K562 (cell line): ENCODE measurements around the gene CST5. TPM values are rescaled to one million over a fixed set of nuclear protein-coding genes. Genes with fewer than 3 reads are reported as not detected.

Experiments used
- ATAC-seq: fragments of 200-7000 bp; cut with Tn5 transposase; 3 replicates; pipeline ENCODE4 v1.9.1; 2020; ENCODE audit warnings: moderate library complexity
- BruUV-seq: library from RNA; stranded (reverse); fragments of 400-500 nt; replicated peaks from 2 replicates; lab custom pipeline; 2021; lab: Mats Ljungman, UMichigan
- CTCF ChIA-PET: fragments of 300-600 bp; formaldehyde crosslinking; extraction: SDS; loops from one replicate; lab custom pipeline; 2021; ENCODE audit warnings: low intra/inter-chr PET ratio; lab: Yijun Ruan, JAX
- POLR2A ChIA-PET: fragments of 300-600, 350-650 bp; sonication (Branson Sonifier 250); formaldehyde crosslinking; extraction: SDS; loops from one replicate; lab custom pipeline; 2021; ENCODE audit warnings: antibody characterized with exemption, inconsistent platforms; lab: Yijun Ruan, JAX
- DNase-seq, 4 experiments: peaks; one replicate each; pipeline versions ENCODE4 v3.0.0 to v3.0.0-alpha.2; 2011 to 2018; ENCODE audit warnings: low spot score in 3 of 4, mixed read lengths in 3 of 4; ENCODE audit errors: extremely low read depth in 1 of 4
- FAIRE-seq: peaks from 2 replicates; lab custom pipeline; 2011; peaks lifted over from hg19 to GRCh38; lab: Jason Lieb, UNC
- H2AFZ ChIP-seq: 2 replicates; pipeline ENCODE4 v1.6.0; 2011; ENCODE audit warnings: low read depth, low read length, control low read depth, inconsistent platforms
- H3K27ac ChIP-seq: fragments of 200-600 bp; 3 replicates; pipeline ENCODE4 v1.8.0; 2011; ENCODE audit warnings: low read depth, mild to moderate bottlenecking, control low read depth, inconsistent platforms, low read length, moderate library complexity, mixed read lengths; ENCODE audit errors: extremely low read depth
- H3K27me3 ChIP-seq, 2 experiments: fragments of 300-600 bp in 1 of 2; 2 replicates in 1 of 2; 3 replicates in 1 of 2; pipeline versions ENCODE4 v1.6.0 to v1.8.0; 2011; ENCODE audit warnings: inconsistent platforms in 2 of 2, low read length in 2 of 2, mild to moderate bottlenecking in 1 of 2, mixed read lengths in 1 of 2, moderate library complexity in 1 of 2; ENCODE audit not compliant: control insufficient read depth in 2 of 2, insufficient read depth in 2 of 2
- H3K36me3 ChIP-seq: fragments of 300-600 bp; 3 replicates; pipeline ENCODE4 v1.8.0; 2011; ENCODE audit warnings: mild to moderate bottlenecking, low read length, inconsistent platforms; ENCODE audit not compliant: control insufficient read depth, insufficient read depth
- H3K4me1 ChIP-seq, 2 experiments: fragments of 200-600 bp in 1 of 2; replicated peaks in 1 of 2; 2 replicates in 1 of 2; 3 replicates in 1 of 2; pipeline versions ENCODE4 v1.5.1 to v1.8.0; 2011; ENCODE audit warnings: inconsistent platforms in 2 of 2, low read length in 2 of 2, mild to moderate bottlenecking in 1 of 2, mixed read lengths in 1 of 2, moderate library complexity in 1 of 2; ENCODE audit not compliant: control insufficient read depth in 2 of 2, insufficient read depth in 2 of 2
- H3K4me2 ChIP-seq: 2 replicates; pipeline ENCODE4 v1.6.1; 2011; ENCODE audit warnings: low read length, control low read depth, inconsistent platforms, mixed read lengths; ENCODE audit not compliant: insufficient read depth
- H3K4me3 ChIP-seq: fragments of 200-600 bp; sonication (generic), shearing (Covaris generic); 2 replicates; pipeline ENCODE4 v1.5.1; 2016; ENCODE audit warnings: control low read depth, inconsistent platforms
- H3K79me2 ChIP-seq: fragments of 200-600 bp; 3 replicates; pipeline ENCODE4 v1.8.0; 2011; ENCODE audit warnings: low read length, inconsistent platforms; ENCODE audit not compliant: control insufficient read depth, insufficient read depth
- H3K9ac ChIP-seq, 2 experiments: 2 replicates each; pipeline versions ENCODE4 v1.6.0 to v1.6.1; 2011; ENCODE audit warnings: low read depth in 2 of 2, low read length in 2 of 2, control low read depth in 1 of 2, inconsistent platforms in 1 of 2, mild to moderate bottlenecking in 1 of 2, mixed read lengths in 1 of 2; ENCODE audit not compliant: insufficient read depth in 1 of 2
- H3K9me1 ChIP-seq: one replicate; pipeline ENCODE4 v1.6.0; 2011; ENCODE audit warnings: inconsistent platforms, mild to moderate bottlenecking, low read length, moderate library complexity; ENCODE audit not compliant: control insufficient read depth, insufficient read depth
- H3K9me3 ChIP-seq: replicated peaks from 2 replicates; pipeline ENCODE4 v1.5.1; 2011; ENCODE audit warnings: low read depth, low read length, inconsistent platforms; ENCODE audit not compliant: control insufficient read depth, insufficient read depth
- H4K20me1 ChIP-seq: replicated peaks from 2 replicates; pipeline ENCODE4 v1.6.1; 2011; ENCODE audit warnings: low read length, inconsistent platforms, mixed read lengths; ENCODE audit not compliant: control insufficient read depth, insufficient read depth
- BDP1 ChIP-seq: IDR thresholded peaks from 3 replicates; pipeline ENCODE4 v1.6.1; 2011; ENCODE audit not compliant: insufficient read length, insufficient read depth
- C11orf30 ChIP-seq: fragments of 450-650 bp; IDR thresholded peaks from 2 replicates; pipeline ENCODE4 v1.6.1; 2016; ENCODE audit warnings: low read depth, mild to moderate bottlenecking
- CBX5 ChIP-seq: IDR thresholded peaks from 2 replicates; pipeline ENCODE4 v1.6.1; 2014; ENCODE audit warnings: low read depth, borderline replicate concordance
- DIDO1 ChIP-seq: fragments of 450-650 bp; IDR thresholded peaks from 2 replicates; pipeline ENCODE4 v1.6.1; 2016; ENCODE audit warnings: low read depth, missing biosample characterization, missing genetic modification characterization
- HDAC6 ChIP-seq: IDR thresholded peaks from 2 replicates; pipeline ENCODE4 v1.6.1; 2012; ENCODE audit warnings: low read depth, mild to moderate bottlenecking, control low read depth, inconsistent platforms, low read length, moderate library complexity
- KAT2B ChIP-seq: IDR thresholded peaks from one replicate; pipeline ENCODE4 v1.6.1; 2012; ENCODE audit warnings: low read depth, mild to moderate bottlenecking, control low read depth, inconsistent platforms, low read length, moderate library complexity
- NCOA6 ChIP-seq: fragments of 450-650 bp; IDR thresholded peaks from 2 replicates; pipeline ENCODE4 v1.6.1; 2017; ENCODE audit warnings: mild to moderate bottlenecking
- RBM14 ChIP-seq: fragments of 200-400 bp; formaldehyde crosslinking; IDR thresholded peaks from 2 replicates; pipeline ENCODE4 v1.6.1; 2018; ENCODE audit warnings: low read depth, mild to moderate bottlenecking, low read length, moderate library complexity, borderline replicate concordance; ENCODE audit not compliant: insufficient read depth
- TAF15 ChIP-seq: fragments of 200-400 bp; formaldehyde crosslinking; IDR thresholded peaks from 2 replicates; pipeline ENCODE4 v1.6.1; 2017; ENCODE audit warnings: mild to moderate bottlenecking, low read depth, low read length, moderate library complexity
- TFAM ChIP-seq: fragments of 250-450 bp; sonication (Bioruptor Pico); conservative IDR thresholded peaks from 2 replicates; pipeline ENCODE4 v1.5.0; 2021; ENCODE audit warnings: mild to moderate bottlenecking, moderate library complexity
- THRAP3 ChIP-seq: fragments of 450-650 bp; IDR thresholded peaks from 2 replicates; pipeline ENCODE4 v1.6.1; 2016; ENCODE audit warnings: mild to moderate bottlenecking, inconsistent platforms, borderline replicate concordance
- ZBTB17 ChIP-seq: fragments of 450-650 bp; formaldehyde crosslinking; IDR thresholded peaks from 2 replicates; pipeline ENCODE4 v1.4.0; 2020; ENCODE audit warnings: mild to moderate bottlenecking
- ZEB2 ChIP-seq: fragments of 450-650 bp; IDR thresholded peaks from 2 replicates; pipeline ENCODE4 v1.6.1; 2016
- ZNF589 ChIP-seq: fragments of 200-800 bp; sonication (Bioruptor generic); IDR thresholded peaks from 2 replicates; pipeline ENCODE4 v1.6.1; 2016; ENCODE audit warnings: low read depth, missing genetic modification characterization, missing compliant biosample characterization
- WGBS: fragments of 100-300 bp; shearing (Covaris generic); methylation state at CpG from one replicate; pipeline ENCODE4 v1.1.6; 2016; ENCODE audit warnings: low coverage, mixed read lengths; ENCODE audit not compliant: insufficient coverage; ENCODE audit errors: missing lambda C conversion rate; 5-methylcytosine and 5-hydroxymethylcytosine counted together
- in situ Hi-C: fragments of 300-500 bp; cut with MboI; formaldehyde crosslinking; loops from 4 replicates; pipeline ENCODE4 v1.15.0; 2018; ENCODE audit warnings: inconsistent platforms, mixed read lengths
- intact Hi-C: fragments of 100-400 bp; cut with micrococcal nuclease; formaldehyde crosslinking; loops from 2 replicates; pipeline ENCODE4 v1.14.2; 2022
- polyA plus RNA-seq, 8 experiments: library from polyadenylated mRNA; depleted of rRNA in 4 of 8; stranded (reverse) in 5 of 8; unstranded in 3 of 8; fragments of >200 nt; fragmentation: Nextera tagmentation in 2 of 8; fragmentation: Illumina TruSeq in 1 of 8; extraction: Ambion mirVana in 2 of 8; extraction: Trizol in 1 of 8; gene quantifications; 2 replicates each; pipeline versions ENCODE4 v1.2.1 to v1.2.3, GENCODE V29; 2011 to 2014; ENCODE audit warnings: inconsistent platforms in 1 of 8, missing spikeins in 1 of 8
- total RNA-seq, 7 experiments: library from RNA; depleted of rRNA in 6 of 7; stranded (reverse); fragments of >200 nt in 6 of 7; fragmentation: Illumina TruSeq in 2 of 7; extraction: Trizol in 2 of 7; gene quantifications; 2 replicates each; pipeline versions ENCODE4 v1.2.1 to v1.2.3, GENCODE V29; 2011 to 2021; ENCODE audit warnings: low replicate concordance in 1 of 7
- TF ChIP-seq, protein P1 (sequence below): fragments of 450-650 bp; IDR thresholded peaks from 2 replicates; pipeline ENCODE4 v1.6.1; 2017; ENCODE audit warnings: antibody characterized with exemption
- TF ChIP-seq, protein P2 (sequence below): fragments of 250-450 bp; sonication (Bioruptor Pico); IDR thresholded peaks from 2 replicates; pipeline ENCODE4 v1.8.0; 2022; ENCODE audit warnings: inconsistent platforms, mild to moderate bottlenecking, moderate library complexity, borderline replicate concordance

The CST5 gene
- total and polyA plus RNA-seq, 9 of the 15 experiments (the other 6 are each of a cell fraction or from before 2014, with no cell fraction given), result not detected

DNA sequence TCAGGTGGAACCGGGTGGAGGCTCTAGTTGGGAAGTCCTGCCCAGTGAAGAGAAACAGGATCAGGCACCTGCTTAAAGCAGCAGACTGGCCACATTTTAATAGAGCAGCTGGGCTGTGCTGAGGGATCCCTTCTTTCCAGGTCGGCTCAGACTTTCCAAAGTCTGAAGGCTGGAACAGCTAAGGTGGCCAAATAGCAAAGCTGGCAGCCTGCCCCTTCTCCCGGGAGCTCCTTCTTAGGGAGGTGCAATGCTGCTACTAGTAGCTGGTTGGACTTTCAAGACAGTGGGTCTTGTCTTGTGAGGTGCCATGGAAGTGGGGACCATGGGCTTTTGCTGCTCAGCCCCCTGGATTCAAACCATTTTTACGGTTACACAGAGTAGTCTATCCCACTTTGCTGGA is 30.7 kb upstream of the CST5 start:
- Histone ChIP-seq H3K4me2 (no peak overlapping the region), H3K9ac (no peak overlapping the region), H3K27me3 (no peaks in the 10 kb centered on the region), H3K79me2 (no peaks in the 10 kb centered on the region), H3K27ac (no peak overlapping the region), H3K4me3 (no peak overlapping the region), H3K36me3 (no peaks in the 10 kb centered on the region), H4K20me1 (no peaks in the 10 kb centered on the region), H3K4me1 (no peaks in the 10 kb centered on the region), H3K9me1 (no peaks in the 10 kb centered on the region), H2AFZ (no peak overlapping the region), H3K9me3 (no peaks in the 10 kb centered on the region)
- in situ Hi-C loops, result no loop called here
- no peak for ATAC-seq
- POLR2A ChIA-PET, result interaction anchor here (1.2 kb wide), 1 partner anchor 11 kb away, joined by 3 read pairs; no protein-coding TSS in a partner anchor
- intact Hi-C loops, result no loop called here
- no peak for DNase-seq
- CTCF ChIA-PET, result no interaction called here
- no peak for TF ChIP-seq ZBTB17 (CRISPR knock-in tag)
- no peak for TF ChIP-seq CBX5
- TF ChIP-seq BDP1, result no peak
- no peak for TF ChIP-seq ZEB2
- TF ChIP-seq, protein P1, sequence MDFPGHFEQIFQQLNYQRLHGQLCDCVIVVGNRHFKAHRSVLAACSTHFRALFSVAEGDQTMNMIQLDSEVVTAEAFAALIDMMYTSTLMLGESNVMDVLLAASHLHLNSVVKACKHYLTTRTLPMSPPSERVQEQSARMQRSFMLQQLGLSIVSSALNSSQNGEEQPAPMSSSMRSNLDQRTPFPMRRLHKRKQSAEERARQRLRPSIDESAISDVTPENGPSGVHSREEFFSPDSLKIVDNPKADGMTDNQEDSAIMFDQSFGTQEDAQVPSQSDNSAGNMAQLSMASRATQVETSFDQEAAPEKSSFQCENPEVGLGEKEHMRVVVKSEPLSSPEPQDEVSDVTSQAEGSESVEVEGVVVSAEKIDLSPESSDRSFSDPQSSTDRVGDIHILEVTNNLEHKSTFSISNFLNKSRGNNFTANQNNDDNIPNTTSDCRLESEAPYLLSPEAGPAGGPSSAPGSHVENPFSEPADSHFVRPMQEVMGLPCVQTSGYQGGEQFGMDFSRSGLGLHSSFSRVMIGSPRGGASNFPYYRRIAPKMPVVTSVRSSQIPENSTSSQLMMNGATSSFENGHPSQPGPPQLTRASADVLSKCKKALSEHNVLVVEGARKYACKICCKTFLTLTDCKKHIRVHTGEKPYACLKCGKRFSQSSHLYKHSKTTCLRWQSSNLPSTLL, result no peak
- TF ChIP-seq, protein P2, sequence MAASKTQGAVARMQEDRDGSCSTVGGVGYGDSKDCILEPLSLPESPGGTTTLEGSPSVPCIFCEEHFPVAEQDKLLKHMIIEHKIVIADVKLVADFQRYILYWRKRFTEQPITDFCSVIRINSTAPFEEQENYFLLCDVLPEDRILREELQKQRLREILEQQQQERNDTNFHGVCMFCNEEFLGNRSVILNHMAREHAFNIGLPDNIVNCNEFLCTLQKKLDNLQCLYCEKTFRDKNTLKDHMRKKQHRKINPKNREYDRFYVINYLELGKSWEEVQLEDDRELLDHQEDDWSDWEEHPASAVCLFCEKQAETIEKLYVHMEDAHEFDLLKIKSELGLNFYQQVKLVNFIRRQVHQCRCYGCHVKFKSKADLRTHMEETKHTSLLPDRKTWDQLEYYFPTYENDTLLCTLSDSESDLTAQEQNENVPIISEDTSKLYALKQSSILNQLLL, result no peak
- TF ChIP-seq NCOA6, result no peak
- no peak for TF ChIP-seq ZNF589
- no peak for TF ChIP-seq KAT2B
- no peak for TF ChIP-seq TFAM (CRISPR knock-in tag)
- TF ChIP-seq THRAP3, result no peak
- TF ChIP-seq RBM14, result no peak
- TF ChIP-seq HDAC6, result no peak
- no peak for TF ChIP-seq TAF15
- no peak for TF ChIP-seq C11orf30
- no peak for TF ChIP-seq DIDO1
- BruUV-seq, result no TSS peak
- no peak for FAIRE-seq
- WGBS, result 0% methylated on average over 4 of the region's 4 CpGs
